Measurements from ENCODE around the gene RHBDF1.

DNA sequence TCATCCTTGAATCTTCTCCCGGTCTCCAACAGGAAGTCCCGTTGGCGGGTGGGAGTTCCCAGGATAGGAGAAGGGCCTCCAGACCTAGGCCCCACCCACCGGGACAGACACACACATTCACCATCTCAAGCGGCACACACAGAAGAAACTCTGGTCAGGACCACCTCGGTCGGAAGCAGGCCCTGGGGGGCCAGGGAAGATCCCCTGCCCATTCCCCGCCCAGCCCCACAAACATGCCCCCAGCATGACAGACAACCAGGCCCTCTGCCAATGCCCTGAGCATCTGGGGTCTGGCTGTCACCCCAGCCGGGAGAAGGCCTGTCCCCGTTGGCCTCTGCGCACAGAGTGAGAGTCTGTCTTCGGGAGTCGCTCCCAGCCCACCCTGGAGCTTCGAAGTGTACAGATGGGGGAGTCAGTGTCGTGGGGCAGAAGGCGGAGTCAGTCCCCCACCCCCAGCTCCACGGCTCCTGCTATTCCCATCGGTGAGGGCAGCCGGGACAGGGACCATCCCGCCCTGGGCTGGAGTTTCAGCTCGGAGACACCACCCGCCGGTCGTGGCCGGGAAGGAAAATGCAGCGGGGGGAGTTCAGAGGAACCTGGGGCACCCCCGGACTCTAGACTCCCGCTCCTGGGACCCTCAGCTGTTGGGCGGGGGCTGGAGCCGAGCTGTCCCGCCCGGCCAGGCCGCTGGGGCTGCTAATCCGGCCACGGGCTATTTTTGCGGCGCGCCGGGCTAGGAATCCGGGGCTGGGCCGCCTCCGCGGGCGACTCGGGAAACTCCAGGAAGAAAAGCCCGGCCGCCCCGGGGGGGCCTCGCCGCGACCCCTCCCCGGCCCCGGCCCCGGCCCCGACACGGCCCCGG is 660 bp downstream of the RHBDF1 start:
- TF ChIP-seq, protein P1, sequence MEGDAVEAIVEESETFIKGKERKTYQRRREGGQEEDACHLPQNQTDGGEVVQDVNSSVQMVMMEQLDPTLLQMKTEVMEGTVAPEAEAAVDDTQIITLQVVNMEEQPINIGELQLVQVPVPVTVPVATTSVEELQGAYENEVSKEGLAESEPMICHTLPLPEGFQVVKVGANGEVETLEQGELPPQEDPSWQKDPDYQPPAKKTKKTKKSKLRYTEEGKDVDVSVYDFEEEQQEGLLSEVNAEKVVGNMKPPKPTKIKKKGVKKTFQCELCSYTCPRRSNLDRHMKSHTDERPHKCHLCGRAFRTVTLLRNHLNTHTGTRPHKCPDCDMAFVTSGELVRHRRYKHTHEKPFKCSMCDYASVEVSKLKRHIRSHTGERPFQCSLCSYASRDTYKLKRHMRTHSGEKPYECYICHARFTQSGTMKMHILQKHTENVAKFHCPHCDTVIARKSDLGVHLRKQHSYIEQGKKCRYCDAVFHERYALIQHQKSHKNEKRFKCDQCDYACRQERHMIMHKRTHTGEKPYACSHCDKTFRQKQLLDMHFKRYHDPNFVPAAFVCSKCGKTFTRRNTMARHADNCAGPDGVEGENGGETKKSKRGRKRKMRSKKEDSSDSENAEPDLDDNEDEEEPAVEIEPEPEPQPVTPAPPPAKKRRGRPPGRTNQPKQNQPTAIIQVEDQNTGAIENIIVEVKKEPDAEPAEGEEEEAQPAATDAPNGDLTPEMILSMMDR (IDR thresholded peaks at IDR 0.05): peak in 2 of 6 experiments; percentile 10 to 21
- TF ChIP-seq POLR2A (IDR thresholded peaks at IDR 0.05): peak in 2 of 4 donors; percentile 34 to 62
